ENCODE measurements around the gene CABLES2. TPM values are rescaled to one million over a fixed set of nuclear protein-coding genes. Genes with fewer than 3 reads are reported as not detected.

CABLES2 gene
- total and polyA plus RNA-seq, 2 of the 4 experiments (the other 2 are of a cell fraction), result 1.4 to 5.1 TPM

GRCh38 chr20:62374331-62375152 lies 32.5 kb downstream of the CABLES2 start:
- dilution Hi-C loops (cut with HindIII; ENCODE audit: low sequenced_read_pairs, unreplicated experiment), result loop anchor here (25.0 kb wide), 1 partner anchor 87 kb away; no protein-coding TSS in a partner anchor

More at GRCh38 chr20:62374331-62375152, 32.5 kb downstream of the CABLES2 start:
- Histone ChIP-seq H4K91ac (ENCODE audit: insufficient read depth, low read depth, low read length) (peak overlapping the region; percentile 95), H3K27ac (ENCODE audit: insufficient read depth, low read length) (peak overlapping the region; percentile 50), H2AK5ac (ENCODE audit: low read depth, low read length) (peak overlapping the region; percentile 87), H3K9me1 (ENCODE audit: insufficient read depth, low read length) (peaks cover 11% of the 10 kb centered on the region; the same call in 1 of the 2 replicates), H3K9me3 (ENCODE audit: control insufficient read depth, insufficient read depth, low read length) (no peaks in the 10 kb centered on the region), H2BK5ac (ENCODE audit: low read depth, low read length, poor library complexity, severe bottlenecking) (peak overlapping the region; percentile 49), H4K5ac (ENCODE audit: low read depth, low read length) (peak overlapping the region; percentile 82), H2BK20ac (ENCODE audit: low read depth, low read length) (peak overlapping the region; percentile 70), H3K36me3 (ENCODE audit: control insufficient read depth, insufficient read depth, low read length) (no peaks in the 10 kb centered on the region), H3K14ac (replicated peaks; ENCODE audit: low read depth, low read length) (peak overlapping the region; percentile 78), H2BK15ac (ENCODE audit: low read depth, low read length) (peak overlapping the region; percentile 68; the same call in 1 of the 3 replicates), H3K18ac (ENCODE audit: low read depth, low read length) (peak overlapping the region; percentile 72), H3K79me1 (ENCODE audit: low read depth in 1 of 2, low read length in 2 of 2) (0 out of 4 replicates have a peak, but pooled peaks cover 0 to 3% of the 10 kb centered on the region in 2 experiments), H3K27me3 (ENCODE audit: control insufficient read depth, insufficient read depth, low read length) (no peaks in the 10 kb centered on the region), H3K56ac (ENCODE audit: extremely low read depth, insufficient read depth, low read length) (no peak overlapping the region), H3K4me1 (ENCODE audit: control insufficient read depth, insufficient read depth, low read length) (peaks cover 37% of the 10 kb centered on the region), H3K4me3 (ENCODE audit: insufficient read depth, low read depth, low read length) (no peak overlapping the region), H2AFZ (replicated peaks; ENCODE audit: low read length, poor library complexity) (peak overlapping the region; percentile 89), H4K20me1 (ENCODE audit: insufficient read depth, low read length) (peaks cover 8% of the 10 kb centered on the region), H4K8ac (ENCODE audit: low read depth in 2 of 2, low read length in 2 of 2) (peak overlapping the region in 1 of 2 experiments; percentile 86; a peak in 3 of 4 replicates), H2BK120ac (ENCODE audit: low read depth, low read length) (peak overlapping the region; percentile 90), H2AK9ac (replicated peaks; ENCODE audit: low read depth, low read length, poor library complexity) (peak overlapping the region; percentile 84), H3K4me2 (ENCODE audit: low read depth, low read length) (peak overlapping the region; percentile 25; the same call in 1 of the 2 replicates), H3K4ac (ENCODE audit: low read depth, low read length) (peak overlapping the region; percentile 86), H3K23ac (ENCODE audit: low read depth, low read length) (no peak overlapping the region; the same call in 1 of the 2 replicates), H3K9ac (ENCODE audit: low read depth, low read length) (no peak overlapping the region)
- intact Hi-C loops (cut with micrococcal nuclease) (loop anchor here (2.0 kb wide), 1 partner anchor 72 kb away; the partner anchor contains the start of gene ADRM1), in situ Hi-C loops (cut with MboI; ENCODE audit: low sequenced_read_pairs) (loop anchor here (25.0 kb wide), 1 partner anchor 362 kb away; no protein-coding TSS in a partner anchor)
- ChIA-PET POLR2A (ENCODE audit: unreplicated experiment) (interaction anchor here (0.9 kb wide), 1 partner anchor 12 kb away, joined by 4 read pairs; the partner anchor contains the start of gene RPS21), CTCF (interaction anchor here (0.6 to 1.8 kb wide), 6 partner anchors 8 to 74 kb away, joined by 3 to 6 read pairs (median 4); no protein-coding TSS in a partner anchor)
- TF ChIP-seq RAD21 (IDR thresholded peaks at IDR 0.05; ENCODE audit: low read length), result no peak
- no peak for TF ChIP-seq BHLHE40 (IDR thresholded peaks at IDR 0.05; ENCODE audit: low read depth, low read length)
- TF ChIP-seq MAZ (IDR thresholded peaks at IDR 0.05; ENCODE audit: borderline replicate concordance, low read depth, low read length), result peak; percentile 51; the same call in 1 of the 2 replicates
- TF ChIP-seq USF2 (IDR thresholded peaks at IDR 0.05; ENCODE audit: low read depth, low read length), result no peak
- TF ChIP-seq RFX5 (IDR thresholded peaks at IDR 0.05; ENCODE audit: low read depth, low read length), result no peak
- no peak for TF ChIP-seq ELK1 (IDR thresholded peaks at IDR 0.05; ENCODE audit: borderline replicate concordance, low read depth, low read length)
- no peak for TF ChIP-seq MXI1 (IDR thresholded peaks at IDR 0.05; ENCODE audit: borderline replicate concordance, low read depth, low read length)
- ATAC-seq (ENCODE audit: low read depth) (peak; percentile 50), DNase-seq (peak; percentile 34)
- no TSS peak for BruUV-seq (replicated peaks)
- 51% methylated on average over 9 of the region's 24 CpGs; no CpG with 5 or more reads in 1 of the 2 experiments for WGBS, 2 experiments (ENCODE audit: extremely low coverage in 2 of 2, insufficient read length in 1 of 2)

Data from IMR-90 (cell line).